Ishikawa (cell line): Measurements from ENCODE around the gene TUBGCP5.

ENCODE experiments used
- CEBPB ChIP-seq: IDR thresholded peaks from 2 replicates; pipeline ENCODE4 v1.6.1; 2012
- EGR1 ChIP-seq: IDR thresholded peaks from 2 replicates; pipeline ENCODE4 v1.6.1; 2012

DNA sequence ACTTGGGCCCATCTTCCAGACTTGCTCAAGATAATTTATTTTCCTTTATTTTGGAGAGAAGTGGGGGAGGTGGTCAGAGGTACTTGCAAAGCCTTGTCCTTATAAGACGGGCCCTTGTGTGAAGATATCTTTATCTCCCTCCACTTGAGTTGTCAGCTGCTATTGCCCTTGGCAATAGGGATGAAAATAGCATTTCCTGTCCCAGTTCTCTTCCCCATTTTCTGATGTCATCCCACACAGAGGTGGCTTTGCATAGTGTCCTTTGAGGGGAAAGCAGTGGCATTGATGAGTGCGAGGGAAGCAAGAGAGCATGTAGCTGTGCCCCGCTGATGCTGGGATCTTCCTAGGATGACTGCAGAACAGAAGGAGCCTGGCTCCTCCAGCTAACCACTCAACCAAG, 41.9 kb upstream of the TUBGCP5 start:
- TF ChIP-seq CEBPB (no peak), EGR1 (no peak)
